Activated CD4-positive, alpha-beta memory T cell treated with anti-CD3 and anti-CD28 coated beads for 36 hours (primary cell): ENCODE results near the gene TBC1D3B. TPM values are rescaled to one million over a fixed set of nuclear protein-coding genes. Genes with fewer than 3 reads are reported as not detected.
A peak's percentile ranks its signal among the peaks of the same experiment; 100 is the strongest.
"Not testable (repeated sequence)": the region's sequence is repeated elsewhere in the genome, so short reads cannot be mapped to it uniquely, and the experiment has no call there.

ENCODE experiments used
- CTCF ChIA-PET: fragments of 350-600 bp; sonication (Branson Sonifier 250); formaldehyde crosslinking; loops from one replicate; lab custom pipeline; 2021; ENCODE audit warnings: antibody characterized with exemption, inconsistent platforms; lab: Charles Lee
- POLR2A ChIA-PET: fragments of 350-600 bp; sonication (Branson Sonifier 250); formaldehyde crosslinking; loops from one replicate; lab custom pipeline; 2021; ENCODE audit warnings: antibody characterized with exemption; lab: Charles Lee
- DNase-seq: peaks from one replicate; pipeline ENCODE4 v3.0.0-alpha.2; 2020
- H3K27ac Mint-ChIP-seq: one replicate; pipeline ENCODE4 v1.8.0; 2021; ENCODE audit warnings: mixed read lengths
- H3K27me3 Mint-ChIP-seq: one replicate; pipeline ENCODE4 v1.8.0; 2021; ENCODE audit warnings: mixed read lengths
- H3K36me3 Mint-ChIP-seq: one replicate; pipeline ENCODE4 v1.8.0; 2021; ENCODE audit warnings: mixed read lengths
- H3K4me1 Mint-ChIP-seq: one replicate; pipeline ENCODE4 v1.8.0; 2021; ENCODE audit warnings: low read depth, mixed read lengths
- H3K4me3 Mint-ChIP-seq: one replicate; pipeline ENCODE4 v1.8.0; 2021; ENCODE audit warnings: mild to moderate bottlenecking, mixed read lengths
- H3K9me3 Mint-ChIP-seq: one replicate; pipeline ENCODE4 v1.8.0; 2021; ENCODE audit warnings: mixed read lengths
- intact Hi-C: fragments of 100-400 bp; cut with micrococcal nuclease; formaldehyde crosslinking; loops from one replicate; pipeline ENCODE4 v1.15.1; 2023
- total RNA-seq, 2 experiments: library from RNA; stranded (reverse); gene quantifications; one replicate each; pipeline ENCODE4 v1.2.3, GENCODE V29; 2021

Gene TBC1D3B
- total RNA-seq, 2 experiments from 2014 or later = 5.6 to 8.1 TPM

DNA sequence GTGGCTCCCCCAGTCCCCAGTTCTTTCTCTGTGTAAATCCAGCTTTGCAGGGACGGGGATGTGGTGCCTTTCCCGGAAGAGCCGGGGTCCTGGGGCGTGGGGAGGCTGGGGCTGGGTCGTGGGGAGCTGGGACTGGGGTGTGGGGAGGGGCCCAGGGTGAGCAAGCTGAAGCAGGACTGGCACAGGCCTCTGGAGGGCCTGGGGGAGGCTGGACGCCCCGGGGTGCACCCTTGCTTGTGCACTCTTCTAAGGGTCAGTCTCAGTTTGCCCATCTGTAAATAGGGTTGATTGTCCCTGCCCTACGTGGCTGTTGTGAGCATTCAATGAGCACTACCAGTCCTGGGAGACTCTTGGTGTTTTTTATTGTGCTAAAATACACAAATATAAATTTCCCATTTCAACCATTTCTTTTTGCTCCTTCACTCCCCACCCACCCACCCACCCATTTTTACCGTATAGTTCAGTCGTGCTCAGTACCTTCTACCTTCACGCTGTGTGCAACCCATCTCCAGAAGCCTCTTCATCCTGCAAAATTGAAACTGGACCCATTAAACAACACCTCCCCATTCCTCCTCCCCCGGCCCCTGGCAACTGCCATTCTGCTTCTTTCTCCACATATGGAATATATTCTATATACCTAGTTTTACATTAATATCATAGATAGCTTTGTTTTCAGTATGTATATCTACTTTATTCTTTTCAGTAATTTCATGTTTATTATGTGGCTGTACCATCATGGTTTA lies 7.8 kb upstream of the TBC1D3B start:
- H3K36me3 Mint-ChIP-seq = no peaks in the 10 kb centered on the region
- H3K4me3 Mint-ChIP-seq = peak overlapping the region; percentile 24
- peaks cover 8% of the 10 kb centered on the region for H3K4me1 Mint-ChIP-seq
- DNase-seq = no peak
- H3K27me3 Mint-ChIP-seq = peaks cover 66% of the 10 kb centered on the region
- no peaks in the 10 kb centered on the region for H3K9me3 Mint-ChIP-seq
- H3K27ac Mint-ChIP-seq = no peak overlapping the region
- CTCF ChIA-PET = no interaction called here
- POLR2A ChIA-PET = interaction anchor here (0.6 kb wide), 2 partner anchors 277 to 490 kb away, joined by 3 read pairs; no protein-coding TSS in a partner anchor
- intact Hi-C loops = loop anchor here (10.0 kb wide), 1 partner anchor 69 kb away; no protein-coding TSS in a partner anchor

DNA sequence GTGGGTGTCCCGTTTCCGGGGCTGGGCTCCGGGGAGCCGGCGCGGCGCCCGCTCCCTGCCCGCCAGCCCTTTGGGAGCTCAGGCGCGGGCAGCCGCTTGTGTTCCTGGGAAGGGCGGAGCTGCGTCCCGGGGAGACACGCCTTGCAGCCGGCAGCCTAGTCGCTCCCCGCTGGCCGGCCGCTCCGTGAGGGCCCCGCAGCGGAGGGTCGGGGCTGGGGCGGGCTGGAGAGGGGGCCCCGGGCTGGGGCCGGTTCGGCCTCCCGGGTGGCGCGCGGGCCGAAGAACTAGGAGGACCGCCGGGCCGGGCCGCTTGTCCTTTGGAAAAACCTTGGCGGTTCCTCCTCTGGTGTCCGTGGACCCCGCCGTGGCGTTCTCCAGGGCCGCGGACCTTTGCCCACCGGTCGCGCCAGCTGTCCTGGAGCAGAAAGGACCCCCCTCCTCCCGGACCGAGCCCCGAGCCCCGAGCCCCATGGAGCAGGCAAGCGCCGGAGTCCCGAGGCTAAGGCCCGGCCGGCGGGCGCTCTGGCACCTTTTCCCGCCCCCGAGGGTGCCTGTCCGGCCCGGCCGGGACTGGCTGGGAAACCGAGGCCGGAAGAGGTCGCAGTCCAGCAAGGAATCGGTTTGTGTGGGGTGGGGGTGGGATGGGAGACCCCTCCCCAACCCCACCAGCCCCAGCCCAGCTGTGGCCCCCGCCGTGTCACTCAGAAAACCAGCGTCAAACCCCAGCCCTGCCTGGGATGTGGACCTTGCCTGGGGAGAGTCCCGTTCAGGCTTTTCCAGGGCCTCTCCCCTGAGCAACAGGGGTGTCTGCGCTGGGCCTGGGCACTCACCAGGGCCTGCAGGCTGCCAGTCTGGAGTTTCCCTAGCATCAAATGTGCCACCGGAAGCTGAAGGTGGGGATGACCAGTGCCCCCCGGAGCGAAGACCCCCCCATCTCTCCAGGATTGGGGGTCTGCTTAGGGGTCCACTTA lies 6.8 kb upstream of the TBC1D3B start:
- ChIA-PET CTCF (no interaction called here), POLR2A (interaction anchor here (1.4 kb wide), 1 partner anchor 10 kb away, joined by 3 read pairs; no protein-coding TSS in a partner anchor)
- Mint-ChIP-seq H3K4me3 (peak overlapping the region; percentile 24), H3K27me3 (peaks cover 59% of the 10 kb centered on the region), H3K4me1 (peaks cover 4% of the 10 kb centered on the region), H3K27ac (no peak overlapping the region), H3K9me3 (no peaks in the 10 kb centered on the region), H3K36me3 (no peaks in the 10 kb centered on the region)
- intact Hi-C loops = loop anchor here (10.0 kb wide), 1 partner anchor 68 kb away; no protein-coding TSS in a partner anchor
- peak; percentile 30 for DNase-seq

GRCh38 chr17:36182176-36183000 lies 6.0 kb upstream of the TBC1D3B start:
- Mint-ChIP-seq H3K36me3 (no peaks in the 10 kb centered on the region), H3K9me3 (no peaks in the 10 kb centered on the region), H3K27me3 (peaks cover 51% of the 10 kb centered on the region), H3K27ac (no peak overlapping the region), H3K4me1 (peaks cover 4% of the 10 kb centered on the region), H3K4me3 (peak overlapping the region; percentile 29)
- CTCF ChIA-PET = no interaction called here
- intact Hi-C loops = loop anchor here (10.0 kb wide), 1 partner anchor 68 kb away; no protein-coding TSS in a partner anchor
- no peak for DNase-seq
- POLR2A ChIA-PET = interaction anchor here (1.4 kb wide), 1 partner anchor 11 kb away, joined by 3 read pairs; no protein-coding TSS in a partner anchor

DNA sequence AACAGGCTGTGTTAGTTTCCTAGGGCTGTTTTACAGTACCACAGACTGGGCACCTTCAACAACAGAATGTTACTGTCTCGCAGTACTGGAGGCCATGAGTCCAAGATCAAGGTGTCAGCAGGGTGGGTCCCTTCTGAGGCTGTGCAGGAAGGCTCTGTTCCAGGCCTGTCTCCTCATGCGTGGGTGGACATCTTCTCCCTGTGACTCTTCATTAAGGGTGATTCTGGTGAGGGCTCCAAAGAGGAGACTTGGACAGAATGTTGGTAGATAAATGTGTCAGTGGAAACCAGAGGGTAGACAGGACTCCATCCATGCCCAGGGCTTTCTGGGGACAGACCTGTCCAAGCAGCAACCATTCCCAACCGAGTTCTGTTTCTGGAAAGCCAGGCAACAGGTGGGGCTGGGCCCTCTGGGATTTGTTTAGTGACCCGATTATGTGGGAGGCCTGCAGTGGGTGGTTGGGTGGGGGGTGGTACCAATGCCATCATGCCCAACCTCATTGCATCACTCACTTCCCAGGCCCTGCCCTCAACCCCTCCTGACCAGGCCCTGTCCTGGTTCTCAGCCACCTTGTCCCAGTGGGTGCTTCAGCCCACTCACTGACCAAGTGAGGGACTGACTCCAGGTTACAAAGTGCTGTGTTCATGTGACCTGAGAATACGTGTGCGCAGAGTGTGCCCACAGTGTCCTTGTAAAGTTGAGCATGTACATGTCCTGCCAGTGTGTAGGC lies 5.2 kb upstream of the TBC1D3B start:
- H3K4me1 Mint-ChIP-seq, CTCF ChIA-PET, H3K4me3 Mint-ChIP-seq, POLR2A ChIA-PET, H3K27ac Mint-ChIP-seq, H3K36me3 Mint-ChIP-seq, DNase-seq, H3K9me3 Mint-ChIP-seq: not testable (repeated sequence)
- H3K27me3 Mint-ChIP-seq = peaks cover 47% of the 10 kb centered on the region
- intact Hi-C loops = loop anchor here (10.0 kb wide), 1 partner anchor 67 kb away; no protein-coding TSS in a partner anchor

GRCh38 chr17:36168836-36169235 lies 7.6 kb downstream of the TBC1D3B start:
- H3K36me3 Mint-ChIP-seq, CTCF ChIA-PET, H3K27me3 Mint-ChIP-seq: not testable (repeated sequence)

DNA sequence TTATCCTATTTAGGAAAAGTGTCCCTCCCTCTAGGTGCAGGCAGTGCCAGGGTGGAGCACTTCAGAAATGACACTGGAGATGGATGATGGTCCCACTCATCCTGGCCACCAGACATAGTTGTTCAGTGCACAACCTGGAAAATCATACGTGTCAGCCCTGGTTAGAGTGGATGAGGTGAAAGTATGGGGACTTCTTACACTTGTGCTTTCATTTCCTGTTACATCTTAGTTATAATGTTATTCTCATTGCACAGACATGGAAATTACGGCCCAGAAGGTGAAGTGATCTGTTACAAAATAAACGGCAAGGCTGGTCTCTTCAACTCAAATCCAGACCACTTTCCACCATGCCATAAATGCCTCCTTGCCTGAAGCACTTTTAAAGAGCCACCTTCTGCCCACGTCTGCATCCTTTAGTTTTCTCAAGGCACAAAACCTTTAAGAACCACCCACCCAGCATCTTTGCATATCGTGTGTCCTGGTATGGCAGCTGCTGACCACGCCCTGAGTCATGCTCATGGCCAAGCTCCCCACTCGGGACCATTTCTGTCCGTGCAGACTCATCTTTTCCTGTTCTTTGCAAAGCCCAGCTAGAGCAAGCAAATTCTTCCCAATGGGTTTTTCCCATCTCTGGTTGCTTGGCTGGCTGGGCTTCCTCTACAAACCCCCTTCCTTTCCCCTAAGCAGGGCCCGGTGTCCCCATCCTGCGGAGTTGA lies 22.4 kb downstream of the TBC1D3B start:
- peak; percentile 16 for DNase-seq

More at GRCh38 chr17:36168836-36169235, 7.6 kb downstream of the TBC1D3B start:
- H3K27ac Mint-ChIP-seq, DNase-seq, POLR2A ChIA-PET, H3K4me1 Mint-ChIP-seq, intact Hi-C loops, H3K4me3 Mint-ChIP-seq, H3K9me3 Mint-ChIP-seq: not testable (repeated sequence)

DNA sequence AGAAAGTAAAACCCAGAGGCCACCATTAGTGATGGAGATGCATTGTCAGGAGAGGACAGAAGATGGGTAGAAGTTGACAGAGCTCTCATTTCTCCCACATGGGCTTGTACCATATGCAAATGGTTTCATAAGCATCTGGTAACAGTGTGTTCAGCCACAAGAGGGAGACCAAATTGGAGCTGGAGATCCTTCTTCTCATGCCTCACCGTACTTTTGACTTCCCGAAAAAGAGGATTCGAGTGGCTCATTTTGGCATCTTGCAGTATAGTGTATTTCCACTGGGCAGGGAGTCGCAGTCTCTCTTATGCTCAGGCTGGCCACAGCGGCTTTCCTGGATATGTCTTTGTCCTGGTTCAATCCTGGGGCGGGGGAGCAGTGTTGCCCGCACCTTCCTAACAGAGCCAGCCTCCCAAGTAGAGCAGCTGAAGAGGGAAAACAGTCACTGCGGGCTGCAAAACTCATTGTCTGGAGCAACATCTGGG lies 23.8 kb downstream of the TBC1D3B start:
- Mint-ChIP-seq H3K9me3 (no peaks in the 10 kb centered on the region), H3K27me3 (peaks cover 33% of the 10 kb centered on the region), H3K27ac (no peak overlapping the region), H3K4me3 (no peak overlapping the region), H3K4me1 (peaks cover 9% of the 10 kb centered on the region), H3K36me3 (no peaks in the 10 kb centered on the region)
- ChIA-PET CTCF (interaction anchor here (1.1 to 11.9 kb wide), 3 partner anchors 125 to 182 kb away, joined by 3 to 433 read pairs (median 3); no protein-coding TSS in a partner anchor), POLR2A (no interaction called here)
- intact Hi-C loops = no loop called here
- no peak for DNase-seq

More for the DNA sequence above, 22.4 kb downstream of the TBC1D3B start:
- POLR2A ChIA-PET = no interaction called here
- intact Hi-C loops = no loop called here
- no peak overlapping the region for H3K27ac Mint-ChIP-seq
- no peaks in the 10 kb centered on the region for H3K9me3 Mint-ChIP-seq
- peaks cover 27% of the 10 kb centered on the region for H3K27me3 Mint-ChIP-seq
- H3K4me1 Mint-ChIP-seq = peaks cover 6% of the 10 kb centered on the region
- CTCF ChIA-PET = interaction anchor here (1.8 kb wide), 1 partner anchor 178 kb away, joined by 5 read pairs; no protein-coding TSS in a partner anchor
- no peaks in the 10 kb centered on the region for H3K36me3 Mint-ChIP-seq
- H3K4me3 Mint-ChIP-seq = no peak overlapping the region

GRCh38 chr17:36151891-36152638 lies 24.4 kb downstream of the TBC1D3B start:
- Mint-ChIP-seq H3K27ac (no peak overlapping the region), H3K27me3 (peaks cover 34% of the 10 kb centered on the region), H3K4me1 (peaks cover 9% of the 10 kb centered on the region), H3K9me3 (no peaks in the 10 kb centered on the region), H3K4me3 (no peak overlapping the region), H3K36me3 (no peaks in the 10 kb centered on the region)
- intact Hi-C loops = no loop called here
- DNase-seq = no peak
- ChIA-PET POLR2A (no interaction called here), CTCF (interaction anchor here (0.7 to 11.9 kb wide), 5 partner anchors 9 to 181 kb away, joined by 3 to 433 read pairs (median 3); no protein-coding TSS in a partner anchor)

- intact Hi-C loops = loop anchor here (1.0 to 10.0 kb wide), 5 partner anchors 31 to 305 kb away; no protein-coding TSS in a partner anchor
- Mint-ChIP-seq H3K9me3 (no peaks in the 10 kb centered on the region), H3K4me3 (no peak overlapping the region), H3K27ac (no peak overlapping the region), H3K4me1 (peaks cover 9% of the 10 kb centered on the region), H3K36me3 (no peaks in the 10 kb centered on the region), H3K27me3 (peaks cover 29% of the 10 kb centered on the region)
- CTCF ChIA-PET = interaction anchor here (0.5 to 11.9 kb wide), 37 partner anchors 12 to 333 kb away, joined by 3 to 433 read pairs (median 6); partner anchors contain the start of genes CCL16, CCL3, CCL4 and LYZL6
- POLR2A ChIA-PET = interaction anchor here (0.7 to 1.3 kb wide), 2 partner anchors 29 to 63 kb away, joined by 3 to 7 read pairs; no protein-coding TSS in a partner anchor
- no peak for DNase-seq
Observed at GRCh38 chr17:36149296-36149820, 27.1 kb downstream of the TBC1D3B start.
